HG03354 (cell line): Measurements from ENCODE around the gene RASIP1.
"Not testable (repeated sequence)": the region's sequence is repeated elsewhere in the genome, so short reads cannot be mapped to it uniquely, and the experiment has no call there.

Source experiments
- ATAC-seq: cut with Tn5 transposase; IDR thresholded peaks from one replicate; pipeline ENCODE4 v1.9.1; 2021; ENCODE audit warnings: mild to moderate bottlenecking; ENCODE audit not compliant: unreplicated experiment, poor library complexity, severe bottlenecking

Gene RASIP1, protein sequence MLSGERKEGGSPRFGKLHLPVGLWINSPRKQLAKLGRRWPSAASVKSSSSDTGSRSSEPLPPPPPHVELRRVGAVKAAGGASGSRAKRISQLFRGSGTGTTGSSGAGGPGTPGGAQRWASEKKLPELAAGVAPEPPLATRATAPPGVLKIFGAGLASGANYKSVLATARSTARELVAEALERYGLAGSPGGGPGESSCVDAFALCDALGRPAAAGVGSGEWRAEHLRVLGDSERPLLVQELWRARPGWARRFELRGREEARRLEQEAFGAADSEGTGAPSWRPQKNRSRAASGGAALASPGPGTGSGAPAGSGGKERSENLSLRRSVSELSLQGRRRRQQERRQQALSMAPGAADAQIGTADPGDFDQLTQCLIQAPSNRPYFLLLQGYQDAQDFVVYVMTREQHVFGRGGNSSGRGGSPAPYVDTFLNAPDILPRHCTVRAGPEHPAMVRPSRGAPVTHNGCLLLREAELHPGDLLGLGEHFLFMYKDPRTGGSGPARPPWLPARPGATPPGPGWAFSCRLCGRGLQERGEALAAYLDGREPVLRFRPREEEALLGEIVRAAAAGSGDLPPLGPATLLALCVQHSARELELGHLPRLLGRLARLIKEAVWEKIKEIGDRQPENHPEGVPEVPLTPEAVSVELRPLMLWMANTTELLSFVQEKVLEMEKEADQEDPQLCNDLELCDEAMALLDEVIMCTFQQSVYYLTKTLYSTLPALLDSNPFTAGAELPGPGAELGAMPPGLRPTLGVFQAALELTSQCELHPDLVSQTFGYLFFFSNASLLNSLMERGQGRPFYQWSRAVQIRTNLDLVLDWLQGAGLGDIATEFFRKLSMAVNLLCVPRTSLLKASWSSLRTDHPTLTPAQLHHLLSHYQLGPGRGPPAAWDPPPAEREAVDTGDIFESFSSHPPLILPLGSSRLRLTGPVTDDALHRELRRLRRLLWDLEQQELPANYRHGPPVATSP

DNA sequence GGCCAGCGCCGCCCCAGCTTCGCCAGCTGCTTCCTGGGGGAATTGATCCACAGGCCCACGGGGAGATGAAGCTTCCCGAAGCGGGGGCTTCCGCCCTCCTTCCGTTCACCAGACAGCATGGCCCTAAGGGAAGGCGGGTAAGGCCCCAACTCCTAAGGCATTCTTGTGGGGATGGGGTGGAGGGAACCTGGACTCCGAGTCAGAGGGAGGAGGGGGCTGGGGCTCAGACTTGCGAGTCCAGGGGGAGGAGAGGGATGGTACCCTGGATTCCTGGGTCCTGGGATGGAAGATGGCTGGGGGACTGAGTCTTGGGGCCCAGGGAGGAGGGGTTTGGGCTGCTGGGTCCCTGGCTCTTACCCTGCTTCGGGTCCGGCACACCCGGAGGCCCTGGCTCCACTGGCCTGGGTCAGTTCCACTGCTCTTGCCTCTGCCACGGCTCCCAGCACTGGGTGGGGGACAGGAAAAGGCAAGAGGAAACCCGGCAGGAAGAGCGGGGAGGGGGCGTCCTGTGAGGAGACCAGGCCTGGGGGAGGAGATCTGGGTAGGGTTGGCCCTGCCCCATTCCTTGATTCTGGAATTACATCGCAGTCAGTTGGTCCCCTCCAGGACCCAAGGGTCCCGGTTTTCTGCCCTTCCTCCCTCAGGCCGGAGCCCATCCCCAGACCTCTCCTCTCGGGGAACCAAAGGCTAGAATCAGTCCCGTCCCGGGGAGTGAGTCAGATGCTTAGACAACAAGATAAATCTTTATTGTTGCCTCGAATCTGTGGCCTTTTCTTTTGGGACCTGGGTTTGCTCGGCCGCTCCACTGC is at the start of gene RASIP1:
TSS of gene RASIP1 (minus strand) at position 447 of the 809 bp plus-strand sequence. CDS start at position 119, 328 bp downstream.
- ATAC-seq: no peak

- not testable (repeated sequence) for ATAC-seq
These were observed 46.9 kb upstream of the RASIP1 start for GRCh38 chr19:48787331-48787730.

GRCh38 chr19:48786422-48786821 is 46.0 kb upstream of the RASIP1 start:
- not testable (repeated sequence) for ATAC-seq

GRCh38 chr19:48784527-48784926 is 44.1 kb upstream of the RASIP1 start:
- ATAC-seq: no peak

- ATAC-seq: no peak
These were observed 40.4 kb upstream of the RASIP1 start for GRCh38 chr19:48780631-48781391.

GRCh38 chr19:48779636-48780035 is 39.2 kb upstream of the RASIP1 start:
- ATAC-seq: no peak

DNA sequence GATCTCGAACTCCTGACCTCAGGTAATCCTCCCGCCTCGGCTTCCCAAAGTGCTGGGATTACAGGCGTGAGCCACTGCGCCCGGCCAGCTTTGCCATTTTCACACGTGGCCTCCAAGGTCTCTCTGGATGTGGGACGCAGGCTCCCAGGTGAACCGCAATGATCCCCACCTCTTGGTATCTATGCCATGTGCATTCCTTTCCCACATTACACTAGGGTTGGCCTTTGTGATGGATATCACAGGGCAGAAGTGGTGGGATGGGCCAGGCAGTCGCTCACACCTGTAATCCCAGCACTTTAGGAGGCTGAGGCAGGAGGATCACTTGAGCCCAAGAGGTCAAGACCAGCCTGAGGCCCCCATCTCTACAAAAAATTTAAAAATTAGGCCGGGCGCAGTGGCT is 37.3 kb upstream of the RASIP1 start:
- no peak for ATAC-seq

DNA sequence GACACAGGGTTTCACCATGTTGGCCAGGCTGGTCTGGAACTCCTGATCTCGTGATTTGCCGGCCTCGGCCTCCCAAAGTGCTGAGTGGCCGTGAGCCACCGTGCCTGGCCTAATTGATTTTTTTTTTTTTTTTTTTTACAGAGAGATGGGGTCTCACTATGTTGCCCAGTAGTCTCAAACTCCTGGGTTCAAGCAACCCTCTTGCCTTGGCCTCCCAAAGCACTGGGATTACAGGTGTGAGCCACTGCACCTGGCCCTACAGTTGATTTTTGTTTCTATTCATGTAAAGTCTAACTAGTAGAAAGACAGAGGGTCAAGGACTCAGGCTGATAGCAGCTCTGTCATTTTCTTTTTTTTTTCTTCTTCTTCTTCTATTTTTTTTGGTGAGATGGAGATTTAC is 36.7 kb upstream of the RASIP1 start:
- ATAC-seq: no peak

DNA sequence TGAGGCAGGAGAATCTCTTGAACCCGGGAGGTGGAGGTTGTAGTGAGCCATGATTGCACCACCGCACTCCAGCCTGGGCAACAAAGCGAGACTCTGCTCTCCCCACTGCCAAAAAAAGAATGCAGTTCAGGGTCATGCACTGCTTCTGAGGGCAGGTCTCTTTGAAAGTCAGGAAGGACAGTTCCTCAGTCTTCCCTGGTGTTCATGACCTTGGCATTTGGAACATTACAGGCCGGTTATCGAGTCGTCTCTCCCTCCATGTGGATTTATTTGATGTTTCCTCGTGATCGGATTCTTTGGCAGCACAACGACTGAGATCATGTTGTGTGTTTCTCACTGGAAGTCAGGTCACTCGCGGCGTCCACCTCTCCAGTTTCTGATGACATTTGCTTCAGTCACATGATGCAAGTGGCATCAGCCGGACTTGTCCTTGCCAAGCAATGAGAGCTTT is 32.1 kb upstream of the RASIP1 start:
- no peak for ATAC-seq

DNA sequence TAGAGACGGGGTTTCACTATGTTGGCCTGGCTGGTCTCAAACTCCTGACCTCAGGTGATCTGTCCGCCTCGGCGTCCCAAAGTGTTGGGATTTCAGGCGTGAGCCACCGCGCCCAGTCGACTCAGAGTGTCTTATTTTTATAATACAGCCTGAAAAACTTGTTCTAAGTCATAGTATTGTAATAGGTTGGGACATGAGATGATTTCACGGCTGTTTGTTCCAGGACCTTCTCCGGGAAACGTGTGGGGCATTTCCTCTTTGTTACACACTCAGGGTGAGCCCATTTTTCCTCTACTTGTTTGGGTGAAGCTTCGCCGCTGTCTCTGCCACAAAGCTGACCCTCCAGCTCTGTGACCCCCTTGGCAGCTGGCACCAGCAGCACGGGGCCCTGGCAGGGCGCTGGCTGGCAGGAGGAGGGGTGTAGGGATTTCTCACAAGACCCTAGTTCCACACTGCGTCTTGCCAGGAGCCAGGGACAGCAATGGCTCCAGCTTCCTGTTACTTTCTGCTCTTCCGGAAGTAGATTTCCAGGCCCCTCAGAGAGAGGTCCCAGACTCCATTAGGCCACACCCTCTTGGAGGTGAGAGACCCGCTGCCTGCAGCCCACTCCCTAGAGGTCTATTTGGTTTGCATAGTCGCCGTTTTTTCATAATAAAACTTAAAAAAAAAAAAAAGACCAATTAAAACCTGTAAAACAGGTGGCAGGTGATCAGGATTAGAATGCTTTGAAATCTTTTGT is 30.5 kb upstream of the RASIP1 start:
- no peak for ATAC-seq

- ATAC-seq: no peak
These were observed 29.9 kb upstream of the RASIP1 start for GRCh38 chr19:48770266-48770665.

- no peak for ATAC-seq
These were observed 28.7 kb upstream of the RASIP1 start for GRCh38 chr19:48768994-48769713.

GRCh38 chr19:48768171-48768753 is 27.9 kb upstream of the RASIP1 start:
- ATAC-seq: not testable (repeated sequence)

DNA sequence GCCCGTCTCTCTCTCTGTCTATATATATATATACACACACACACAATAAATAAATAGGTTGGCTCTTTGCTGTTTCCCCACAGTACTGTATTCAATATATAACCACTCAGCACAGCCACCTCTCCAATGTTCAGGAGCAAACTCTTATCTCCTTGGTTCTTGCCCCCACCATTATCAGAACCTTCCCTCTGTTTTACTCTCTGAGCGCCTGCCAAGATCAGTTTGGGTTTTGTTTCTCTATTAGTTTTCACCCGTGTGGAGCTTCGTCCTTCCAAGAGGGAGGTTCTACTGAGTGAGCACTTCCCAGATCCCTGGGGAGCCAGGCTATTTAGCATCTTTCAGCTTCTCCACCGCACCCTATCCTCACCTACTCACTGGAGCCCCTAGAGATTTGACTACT is 25.4 kb upstream of the RASIP1 start:
- ATAC-seq: not testable (repeated sequence)

GRCh38 chr19:48760504-48761205 is 20.2 kb upstream of the RASIP1 start:
- ATAC-seq: no peak

DNA sequence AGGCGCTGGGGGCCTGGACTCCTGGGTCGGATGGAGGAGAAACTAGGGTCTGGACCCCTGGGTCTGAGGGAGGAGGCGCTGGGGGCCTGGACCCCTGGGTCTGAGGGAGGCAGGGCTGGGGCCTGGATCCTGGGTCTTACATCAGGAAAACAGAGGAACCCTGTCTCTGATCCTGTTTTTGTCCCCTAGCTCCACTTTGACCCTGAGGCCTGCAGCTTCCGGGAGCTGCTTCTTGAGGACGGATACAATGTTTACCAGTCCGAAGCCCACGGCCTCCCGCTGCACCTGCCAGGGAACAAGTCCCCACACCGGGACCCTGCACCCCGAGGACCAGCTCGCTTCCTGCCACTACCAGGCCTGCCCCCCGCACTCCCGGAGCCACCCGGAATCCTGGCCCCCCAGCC is 17.3 kb upstream of the RASIP1 start:
- ATAC-seq: no peak
